ENCODE results near the gene NUP37. TPM values are rescaled to one million over a fixed set of nuclear protein-coding genes. Genes with fewer than 3 reads are reported as not detected.

The NUP37 gene
- total RNA-seq, 1 donor from 2014 or later: 19.1 TPM

GRCh38 chr12:102064476-102064875 lies 55.4 kb downstream of the NUP37 start:
- no peaks in the 10 kb centered on the region for H3K36me3 ChIP-seq
- H3K9me3 ChIP-seq: no peaks in the 10 kb centered on the region
- ATAC-seq: no peak
- DNase-seq: no peak
- no peak for TF ChIP-seq CTCF (IDR thresholded peaks at IDR 0.05)
- H3K4me1 ChIP-seq: peaks cover under 1% of the 10 kb centered on the region
- H3K27ac ChIP-seq: no peak overlapping the region
- no peak overlapping the region for H3K4me3 ChIP-seq
- no peaks in the 10 kb centered on the region for H3K27me3 ChIP-seq (ENCODE audit: low read depth)
- intact Hi-C loops (cut with DNase I): no loop called here

- Histone ChIP-seq H3K9me3 (no peaks in the 10 kb centered on the region), H3K36me3 (peaks cover 4% of the 10 kb centered on the region), H3K4me1 (no peaks in the 10 kb centered on the region), H3K4me3 (no peak overlapping the region), H3K27ac (no peak overlapping the region), H3K27me3 (ENCODE audit: low read depth) (no peaks in the 10 kb centered on the region)
- ATAC-seq (no peak), DNase-seq (no peak)
- intact Hi-C loops (cut with DNase I): no loop called here
- no peak for TF ChIP-seq CTCF (IDR thresholded peaks at IDR 0.05)
Observed at GRCh38 chr12:102063069-102063468, 56.8 kb downstream of the NUP37 start.

- ATAC-seq (no peak), DNase-seq (no peak)
- Histone ChIP-seq H3K36me3 (peaks cover 4% of the 10 kb centered on the region), H3K27me3 (ENCODE audit: low read depth) (no peaks in the 10 kb centered on the region), H3K27ac (no peak overlapping the region), H3K9me3 (no peaks in the 10 kb centered on the region), H3K4me1 (no peaks in the 10 kb centered on the region), H3K4me3 (peak overlapping the region; percentile 80)
- intact Hi-C loops (cut with DNase I): no loop called here
- no peak for TF ChIP-seq CTCF (IDR thresholded peaks at IDR 0.05)
Observed at GRCh38 chr12:102062419-102062806, 57.5 kb downstream of the NUP37 start.

- Histone ChIP-seq H3K27ac (peak within 1 kb of the TSS; percentile 87), H3K27me3 (ENCODE audit: low read depth) (no peaks in the 10 kb centered on the region), H3K4me3 (peak within 1 kb of the TSS; percentile 80), H3K36me3 (peaks cover 10% of the 10 kb centered on the region), H3K9me3 (no peaks in the 10 kb centered on the region), H3K4me1 (no peaks in the 10 kb centered on the region)
- intact Hi-C loops (cut with DNase I): no loop called here
- no peak for TF ChIP-seq CTCF (IDR thresholded peaks at IDR 0.05)
- ATAC-seq (peak; percentile 99 to 100), DNase-seq (peak; percentile 97)
Observed at GRCh38 chr12:102061560-102062418, 58.1 kb downstream of the NUP37 start, which contains the start of gene WASHC3. TSS of gene WASHC3 (minus strand) at chr12:102061991. CDS start at chr12:102061962, 29 bp downstream.

GRCh38 chr12:102061096-102061559 lies 58.8 kb downstream of the NUP37 start:
- Histone ChIP-seq H3K27me3 (ENCODE audit: low read depth) (no peaks in the 10 kb centered on the region), H3K4me1 (no peaks in the 10 kb centered on the region), H3K27ac (peak overlapping the region; percentile 87), H3K9me3 (no peaks in the 10 kb centered on the region), H3K36me3 (peaks cover 17% of the 10 kb centered on the region), H3K4me3 (peak overlapping the region; percentile 80)
- ATAC-seq (peak; percentile 66 to 73), DNase-seq (no peak)
- no peak for TF ChIP-seq CTCF (IDR thresholded peaks at IDR 0.05)
- intact Hi-C loops (cut with DNase I): no loop called here

Data from lower lobe of right lung (tissue), 2 donors.